ENCODE results near the gene NME5.
"Not testable (repeated sequence)": the region's sequence is repeated elsewhere in the genome, so short reads cannot be mapped to it uniquely, and the experiment has no call there.

NME5 gene

DNA sequence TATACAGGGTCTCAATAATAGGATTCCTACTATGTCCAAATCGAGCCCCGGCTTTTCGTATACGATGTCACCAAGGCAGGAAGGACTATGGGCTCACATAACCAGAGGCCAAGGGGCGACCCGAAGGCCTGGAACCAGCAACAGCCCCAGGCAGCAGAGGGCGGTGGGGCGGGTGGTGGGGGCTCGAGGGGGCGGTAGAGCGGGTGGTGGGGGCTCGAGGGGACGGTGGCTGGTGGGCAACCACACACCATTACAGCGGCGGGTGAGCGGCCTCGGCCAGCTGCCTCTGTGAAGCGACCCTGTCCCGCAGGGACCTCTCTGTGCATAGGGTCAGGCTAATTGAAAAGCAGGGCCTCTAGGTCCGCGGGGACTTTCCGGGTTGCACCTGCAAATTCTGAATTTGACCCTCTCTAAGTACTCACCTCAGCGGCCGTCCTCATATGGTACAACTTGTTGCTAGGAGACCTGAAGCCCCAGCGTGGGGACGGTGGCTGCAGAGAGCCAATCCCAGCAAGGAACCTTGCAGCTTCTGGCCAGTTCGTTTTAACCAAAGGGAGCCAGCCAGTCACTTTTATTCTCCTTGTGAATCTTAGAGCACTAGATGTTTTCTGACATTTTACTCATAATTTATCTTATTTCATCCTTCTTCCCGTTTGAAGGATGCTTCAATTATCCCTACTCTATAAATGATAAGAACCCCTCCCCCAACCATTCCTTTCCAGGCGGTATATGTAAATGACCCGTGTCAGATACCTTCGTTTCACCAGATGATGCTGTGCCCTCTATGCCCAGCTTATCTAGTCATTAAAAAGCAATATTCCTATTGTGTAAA, at the start of gene NME5:
TSS of gene NME5 (minus strand) at position 480 of the 832 bp plus-strand sequence. CDS start 648 bp downstream, outside the sequence.
- peak; percentile 70 for DNase-seq (ENCODE audit: low read depth)

DNA sequence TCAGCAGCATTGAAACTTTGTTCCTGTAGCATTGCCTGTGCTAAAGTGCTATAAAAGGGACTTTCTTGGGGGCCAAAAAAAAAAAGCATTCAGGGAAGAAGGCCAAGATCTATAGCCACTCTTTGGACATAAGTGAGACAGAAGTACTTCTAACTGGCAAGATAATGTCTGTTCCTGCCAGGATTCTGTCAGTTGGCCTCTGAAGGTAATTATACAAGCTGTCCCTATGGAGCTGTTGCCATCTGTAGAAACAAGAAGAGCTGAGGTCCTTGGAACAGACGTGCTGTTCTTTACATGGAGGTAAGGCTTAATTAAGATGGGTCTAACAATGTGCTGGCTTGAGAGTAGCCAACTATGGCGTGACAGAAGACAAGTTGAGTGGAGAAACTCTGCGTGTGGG, 49.4 kb upstream of the NME5 start:
- no peak for DNase-seq (ENCODE audit: low read depth)

- DNase-seq (ENCODE audit: low read depth), result no peak
Measured at GRCh38 chr5:138186002-138186447, 46.8 kb upstream of the NME5 start.

GRCh38 chr5:138182808-138183207, 43.6 kb upstream of the NME5 start:
- no peak for DNase-seq (ENCODE audit: low read depth)

DNA sequence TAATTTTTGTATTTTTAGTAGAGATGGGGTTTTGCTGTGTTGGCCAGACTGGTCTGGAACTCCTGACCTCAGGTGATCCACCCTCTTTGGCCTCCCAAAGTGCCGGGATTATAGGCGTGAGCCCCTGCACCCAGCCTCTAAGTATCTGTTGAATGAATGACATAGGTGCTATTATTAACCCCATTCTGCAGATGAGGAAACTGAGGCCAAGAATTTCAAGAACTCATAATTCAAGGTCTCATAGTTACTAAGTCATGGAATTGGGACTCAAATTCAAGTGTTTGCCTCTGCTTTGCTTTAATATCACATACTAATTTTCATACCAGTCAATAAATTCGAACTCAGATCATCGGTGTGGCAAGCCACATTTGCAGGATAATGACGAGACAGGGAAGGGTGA, 41.6 kb upstream of the NME5 start:
- no peak for DNase-seq (ENCODE audit: low read depth)

GRCh38 chr5:138180183-138180782, 41.1 kb upstream of the NME5 start:
- peak; percentile 71 for DNase-seq (ENCODE audit: low read depth)

GRCh38 chr5:138179277-138179857, 40.1 kb upstream of the NME5 start:
- DNase-seq (ENCODE audit: low read depth), result peak; percentile 9

DNA sequence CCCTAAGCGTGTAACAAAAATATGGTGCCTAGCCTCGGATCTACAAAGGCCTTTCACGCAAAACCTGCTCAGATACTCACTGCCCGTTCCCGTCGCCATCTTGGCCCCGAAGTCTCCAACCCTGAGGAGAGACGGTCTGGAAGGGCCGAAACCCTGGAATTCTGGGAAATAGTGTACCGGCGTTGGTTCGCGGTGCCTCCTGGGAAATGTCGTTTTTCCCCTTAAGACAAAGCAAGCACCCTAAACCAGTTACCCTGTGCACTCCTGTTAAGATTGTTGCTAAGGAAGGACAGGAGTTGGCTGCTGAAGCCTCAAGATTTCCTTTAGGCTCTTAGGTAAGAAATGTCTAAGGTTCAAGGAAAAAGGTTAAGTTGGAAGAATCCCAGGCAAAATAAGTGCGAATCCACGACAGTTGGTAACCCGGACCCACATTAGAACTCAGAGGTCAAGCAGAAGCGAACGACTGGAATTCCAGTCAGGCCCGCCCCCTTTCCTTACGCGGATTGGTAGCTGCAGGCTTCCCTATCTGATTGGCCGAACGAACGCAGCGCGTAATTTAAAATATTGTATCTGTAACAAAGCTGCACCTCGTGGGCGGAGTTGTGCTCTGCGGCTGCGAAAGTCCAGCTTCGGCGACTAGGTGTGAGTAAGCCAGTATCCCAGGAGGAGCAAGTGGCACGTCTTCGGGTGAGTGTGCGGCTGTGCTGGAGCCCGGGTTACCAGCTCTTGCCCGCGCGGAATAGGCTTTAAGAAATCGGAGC, 39.5 kb upstream of the NME5 start, which contains the start of the genes BRD8 and KIF20A:
TSS of gene BRD8 (minus strand) at position 115 of the 761 bp plus-strand sequence. CDS start at position 99, 16 bp downstream.
TSS of gene KIF20A (plus strand) at position 597 of the 761 bp plus-strand sequence. CDS start 569 bp downstream, outside the sequence.
- DNase-seq (ENCODE audit: low read depth), result peak; percentile 96

GRCh38 chr5:138177941-138178515, 38.8 kb upstream of the NME5 start:
- DNase-seq (ENCODE audit: low read depth), result peak; percentile 47

DNA sequence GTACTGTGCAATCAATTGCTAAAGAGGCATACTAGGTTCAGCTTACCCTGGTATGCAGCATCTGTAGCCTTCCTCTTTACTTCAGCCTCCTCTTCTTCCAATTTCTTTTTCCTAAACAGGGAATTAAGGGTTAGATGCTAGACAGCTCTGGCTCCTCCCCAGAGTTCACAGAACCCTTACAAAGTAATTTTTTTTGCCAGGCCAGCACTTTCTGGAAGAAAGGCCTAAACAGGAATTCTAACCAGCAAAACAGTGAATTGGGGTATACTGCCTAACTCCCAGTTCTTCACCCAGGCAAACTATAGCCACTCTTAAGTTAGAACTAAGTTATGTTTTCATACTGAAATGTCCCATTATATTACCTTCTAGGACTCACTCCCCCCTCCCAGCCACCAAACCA, 31.1 kb upstream of the NME5 start:
- no peak for DNase-seq (ENCODE audit: low read depth)

GRCh38 chr5:138169124-138169523, 29.9 kb upstream of the NME5 start:
- DNase-seq (ENCODE audit: low read depth), result no peak

DNA sequence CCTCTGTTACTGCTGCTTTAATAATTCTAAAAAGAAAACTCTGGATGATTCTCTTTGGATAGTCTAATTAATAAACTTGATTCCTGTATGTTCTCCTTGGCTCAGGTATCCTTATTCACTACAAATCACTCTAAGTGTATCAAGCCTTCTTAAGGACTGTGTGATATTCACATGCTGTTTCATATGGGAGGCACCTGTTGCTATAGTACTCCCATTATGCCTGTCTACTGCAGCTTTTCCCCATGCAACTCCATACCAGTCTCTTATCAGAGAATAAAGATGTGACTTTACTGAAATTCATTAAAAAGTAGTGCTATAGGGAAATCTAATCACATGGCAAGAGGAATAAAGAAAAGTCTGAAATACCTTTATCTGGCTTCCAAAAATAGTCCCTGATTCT, 24.5 kb upstream of the NME5 start:
- DNase-seq (ENCODE audit: low read depth), result no peak

DNA sequence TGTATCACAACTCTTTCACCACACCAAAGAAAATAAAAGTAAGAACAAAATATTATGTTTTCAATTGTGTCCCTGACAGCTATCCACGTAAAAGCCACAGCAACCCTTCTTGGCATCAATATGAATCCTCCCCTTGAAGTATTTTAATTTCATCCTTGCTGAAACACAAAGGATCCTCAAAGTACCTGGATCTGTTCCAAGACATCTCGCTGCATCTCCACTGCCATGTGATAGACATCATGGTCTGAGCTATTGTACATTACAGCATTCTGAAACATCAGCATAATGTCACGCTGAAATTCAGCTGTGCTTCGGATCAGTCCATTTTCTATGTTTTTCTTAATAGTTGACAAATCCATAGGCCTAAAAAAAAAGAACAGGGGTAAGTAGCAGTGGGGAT, 21.5 kb upstream of the NME5 start:
- no peak for DNase-seq (ENCODE audit: low read depth)

DNA sequence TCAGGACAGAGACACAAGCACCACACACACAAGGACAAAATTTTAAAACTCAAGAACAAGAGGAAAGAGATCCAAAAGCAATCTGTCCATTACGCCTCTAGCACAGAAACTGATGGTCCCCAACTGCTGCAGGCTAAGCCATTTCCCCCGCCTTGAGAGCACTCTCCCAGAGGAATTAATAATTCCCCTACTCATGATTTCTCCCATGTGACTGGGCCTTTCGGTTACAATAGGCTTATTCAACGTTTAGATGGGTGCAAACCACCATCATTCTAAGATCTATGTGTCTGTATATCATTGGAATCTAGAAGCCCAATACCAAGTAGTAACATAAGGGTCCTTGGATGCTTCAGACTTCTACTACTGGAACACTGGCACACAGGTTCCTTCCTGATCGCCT, 20.4 kb upstream of the NME5 start:
- no peak for DNase-seq (ENCODE audit: low read depth)

DNA sequence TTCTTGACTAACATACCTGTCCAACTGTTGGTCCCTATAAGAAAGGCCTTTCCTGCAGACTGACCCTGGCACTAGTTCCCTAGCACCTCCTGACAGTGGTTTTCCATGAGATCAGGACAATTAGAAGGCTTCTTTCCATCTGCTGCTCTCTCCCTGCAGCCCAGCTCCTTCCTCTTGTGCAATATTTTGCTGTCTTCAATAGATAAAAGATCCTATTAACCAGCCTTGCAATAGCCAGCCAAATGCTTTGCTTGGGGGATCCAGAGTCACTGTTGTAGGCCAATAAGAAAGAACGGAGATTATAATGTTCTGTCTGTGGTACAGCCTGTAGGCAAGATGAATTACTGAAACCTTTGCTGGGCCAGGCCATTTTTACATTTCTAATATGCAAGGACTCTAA, 18.4 kb upstream of the NME5 start:
- no peak for DNase-seq (ENCODE audit: low read depth)

- not testable (repeated sequence) for DNase-seq (ENCODE audit: low read depth)
Measured at GRCh38 chr5:138155977-138156376, 16.7 kb upstream of the NME5 start.

DNA sequence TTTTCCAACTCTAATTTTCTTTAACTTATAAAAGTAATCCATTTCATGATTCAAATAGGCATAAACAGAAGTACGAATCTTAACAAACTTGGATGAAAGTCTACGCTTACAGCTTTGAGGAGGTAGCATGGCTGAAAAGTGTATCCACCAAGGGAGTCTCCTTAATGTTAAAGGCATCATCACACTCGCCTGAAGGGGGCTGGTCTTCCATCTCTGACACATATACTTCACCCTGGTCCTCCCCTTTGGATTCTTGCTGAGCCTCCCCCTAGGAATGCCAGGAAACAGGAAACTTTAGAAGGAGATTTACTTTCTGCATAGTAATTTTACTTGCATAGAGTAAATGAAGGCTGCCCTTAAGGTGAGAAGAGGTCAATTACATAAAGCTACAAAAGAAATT, 10.3 kb upstream of the NME5 start:
- DNase-seq (ENCODE audit: low read depth), result peak; percentile 8

- peak; percentile 69 for DNase-seq (ENCODE audit: low read depth)
Measured at GRCh38 chr5:138148811-138149210, 9.6 kb upstream of the NME5 start.

GRCh38 chr5:138143578-138143977, 4.3 kb upstream of the NME5 start:
- DNase-seq (ENCODE audit: low read depth), result not testable (repeated sequence)

GRCh38 chr5:138141734-138142133, 2.5 kb upstream of the NME5 start:
- DNase-seq (ENCODE audit: low read depth), result no peak

GRCh38 chr5:138140268-138140667, 1.0 kb upstream of the NME5 start:
- no peak for DNase-seq (ENCODE audit: low read depth)

- no peak for DNase-seq (ENCODE audit: low read depth)
Measured at GRCh38 chr5:138139781-138140090, 508 bp upstream of the NME5 start.
